Activated CD8-positive, alpha-beta memory T cell treated with anti-CD3 and anti-CD28 coated beads for 48 hours (primary cell): Measurements from ENCODE around the gene TTLL4.

ENCODE experiments used
- DNase-seq, 3 experiments: peaks; one replicate each; pipeline ENCODE4 v3.0.0-alpha.2; 2020; ENCODE audit warnings: low read depth in 2 of 3, low spot score in 2 of 3

TTLL4 gene

GRCh38 chr2:218716070-218716469 is 5.4 kb downstream of the TTLL4 start:
- DNase-seq: no peak

DNA sequence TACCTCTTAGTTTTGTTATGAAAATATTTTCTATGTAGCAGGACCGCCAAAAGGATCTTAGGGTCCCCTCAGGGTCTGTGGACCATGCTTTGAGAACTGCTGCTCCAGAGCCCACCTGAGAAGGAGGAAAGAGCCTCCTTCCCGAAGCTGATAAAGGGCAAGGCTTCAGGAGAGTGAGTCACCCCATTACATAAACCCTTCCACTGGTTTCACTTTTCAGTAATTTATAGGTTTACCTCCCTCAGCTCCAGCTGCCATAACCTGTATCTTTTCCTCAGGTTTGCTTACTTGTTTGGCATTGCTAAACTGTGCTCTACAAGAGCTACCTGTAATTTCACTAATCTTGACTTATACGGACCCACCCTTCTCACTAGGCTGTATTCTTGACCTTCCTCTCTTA is 6.6 kb downstream of the TTLL4 start:
- no peak for DNase-seq

GRCh38 chr2:218718058-218718457 is 7.4 kb downstream of the TTLL4 start:
- DNase-seq: no peak

- DNase-seq: no peak
These were observed 8.8 kb downstream of the TTLL4 start for GRCh38 chr2:218719457-218719856.

DNA sequence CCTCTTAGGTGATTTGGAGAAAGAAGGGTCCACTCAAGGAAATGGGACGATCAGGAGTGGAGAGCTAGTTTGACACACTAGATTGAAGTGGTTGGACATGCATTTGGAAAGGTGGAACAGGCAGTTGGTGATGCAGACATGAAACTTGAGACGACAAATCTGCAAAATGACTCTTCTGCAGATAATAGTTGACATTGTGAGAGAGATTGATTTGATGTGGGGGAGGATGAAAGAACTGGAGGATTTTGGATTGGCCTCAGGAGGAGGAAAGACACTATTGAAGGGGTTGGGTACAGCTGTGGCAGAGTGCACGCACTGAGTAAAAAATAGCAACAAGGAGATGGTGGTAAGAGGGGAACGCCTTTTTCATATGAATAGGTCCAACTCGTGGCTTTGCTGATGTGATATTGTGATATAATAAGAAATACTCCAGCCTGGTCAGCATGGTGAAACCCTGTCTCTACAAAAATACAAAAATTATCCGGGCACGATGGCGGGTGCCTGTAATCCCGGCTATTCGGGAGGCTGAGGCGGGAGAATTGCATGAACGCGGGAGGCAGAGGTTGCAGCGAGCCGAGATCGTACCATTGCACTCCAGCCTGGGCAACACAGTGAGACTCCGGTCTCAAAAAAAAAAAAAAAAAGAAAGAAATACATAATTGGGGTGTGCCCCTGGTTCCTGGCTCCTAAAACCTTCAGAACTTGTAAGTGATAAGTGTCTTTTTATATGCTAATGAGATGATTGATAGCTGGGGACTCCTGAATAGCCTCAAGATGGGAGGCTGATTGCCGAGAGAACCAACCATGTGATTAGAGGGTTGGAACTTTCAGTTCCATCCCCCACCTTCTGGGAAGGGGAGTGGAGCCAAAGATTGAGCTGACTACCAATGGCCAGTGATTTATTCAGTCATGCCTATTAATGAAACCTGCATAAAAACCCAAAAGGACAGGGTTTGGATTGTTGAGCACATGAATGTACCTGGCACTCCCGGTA is 9.7 kb downstream of the TTLL4 start:
- no peak for DNase-seq

GRCh38 chr2:218721488-218721887 is 10.9 kb downstream of the TTLL4 start:
- no peak for DNase-seq

DNA sequence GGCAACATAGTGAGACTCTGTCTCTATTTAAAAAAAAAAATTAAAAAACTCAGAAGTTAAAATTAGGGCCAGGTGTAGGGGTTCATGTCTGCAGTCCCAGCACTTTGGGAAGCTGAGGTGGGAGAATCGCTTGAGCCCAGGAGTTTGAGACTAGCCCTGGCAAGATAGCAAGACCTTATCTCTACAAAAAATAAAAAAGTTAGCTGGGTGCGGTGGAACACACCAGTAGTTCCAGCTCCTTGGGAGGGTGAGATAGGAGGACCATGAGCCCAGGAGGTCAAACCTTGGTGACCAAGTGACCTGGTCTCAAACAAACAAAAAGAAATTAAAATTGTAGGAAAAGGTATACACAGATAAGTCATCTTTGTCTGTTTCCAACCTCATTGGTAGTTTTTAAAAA is 11.3 kb downstream of the TTLL4 start:
- no peak for DNase-seq

GRCh38 chr2:218722419-218722818 is 11.8 kb downstream of the TTLL4 start:
- no peak for DNase-seq

DNA sequence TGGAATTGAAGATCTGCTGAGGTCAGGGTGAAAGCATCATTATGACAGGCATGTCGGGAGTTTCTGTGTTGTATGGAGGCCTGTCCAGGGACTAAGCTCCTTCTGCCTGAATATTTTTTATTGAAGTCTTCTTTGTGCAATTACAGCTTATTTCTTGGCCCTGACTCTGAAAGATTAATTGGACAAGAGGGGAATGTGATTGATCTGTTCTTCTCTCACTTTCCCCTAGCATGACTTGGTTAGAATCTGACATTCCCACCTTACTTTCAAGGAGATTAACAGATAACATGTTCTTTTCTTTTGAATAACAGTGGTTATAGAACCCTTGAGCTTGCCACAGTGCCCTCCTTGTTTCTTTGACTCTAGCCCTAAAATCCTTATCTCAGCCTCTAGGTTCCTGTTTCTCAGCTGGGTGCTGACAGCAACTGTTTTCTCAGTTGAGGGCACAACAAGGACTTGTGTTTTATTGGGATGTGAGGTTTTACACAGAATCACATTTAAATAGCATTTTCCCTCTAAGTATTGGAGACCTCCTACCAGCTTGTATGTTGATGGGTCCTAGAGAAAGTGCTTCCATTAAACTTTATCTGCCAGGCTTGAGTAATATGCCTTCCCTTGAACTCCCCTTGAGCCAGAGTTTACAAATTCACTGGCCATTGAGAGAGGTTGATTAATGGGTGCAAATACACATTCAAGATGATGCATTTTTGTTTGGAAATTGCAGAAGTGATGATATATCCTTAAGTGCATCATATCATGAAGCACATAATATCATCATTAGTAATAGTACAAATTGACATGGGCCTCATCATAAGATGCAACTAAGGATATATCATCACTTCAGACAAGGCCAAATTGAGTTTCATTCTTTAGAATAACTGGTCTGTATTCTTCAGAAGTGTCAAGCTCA is 12.5 kb downstream of the TTLL4 start:
- no peak for DNase-seq

GRCh38 chr2:218726004-218726574 is 15.5 kb downstream of the TTLL4 start:
- DNase-seq: no peak

DNA sequence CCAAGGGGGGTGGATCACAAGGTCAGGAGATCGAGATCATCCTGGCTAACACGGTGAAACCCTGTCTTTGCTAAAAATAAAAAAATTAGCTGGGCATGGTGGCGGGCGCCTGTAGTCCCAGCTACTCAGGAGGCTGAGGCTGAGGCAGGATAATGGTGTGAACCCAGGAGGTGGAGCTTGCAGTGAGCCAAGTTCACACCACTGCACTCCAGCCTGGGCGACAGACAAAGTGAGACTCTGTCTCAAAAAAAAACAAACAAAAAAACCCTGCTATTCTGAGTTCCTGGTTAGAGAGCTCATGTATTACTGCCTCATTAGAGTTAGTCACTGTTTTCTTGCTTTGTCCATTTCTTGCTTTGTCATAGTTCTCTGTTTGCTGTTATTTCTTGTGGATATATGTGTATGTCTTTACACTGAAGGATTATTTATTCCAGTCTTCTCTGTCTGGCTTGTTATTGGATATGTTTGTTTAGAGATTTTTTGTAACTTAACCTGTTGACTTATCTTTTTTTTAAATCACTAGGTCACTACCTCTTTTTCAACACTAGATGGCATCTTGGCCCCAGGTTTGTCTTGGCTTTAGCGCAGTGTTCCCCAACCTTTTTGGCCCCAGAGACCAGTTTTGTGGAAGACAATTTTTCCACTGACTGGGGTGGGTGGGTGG is 17.0 kb downstream of the TTLL4 start:
- no peak for DNase-seq

GRCh38 chr2:218729640-218730039 is 19.0 kb downstream of the TTLL4 start:
- DNase-seq: no peak

DNA sequence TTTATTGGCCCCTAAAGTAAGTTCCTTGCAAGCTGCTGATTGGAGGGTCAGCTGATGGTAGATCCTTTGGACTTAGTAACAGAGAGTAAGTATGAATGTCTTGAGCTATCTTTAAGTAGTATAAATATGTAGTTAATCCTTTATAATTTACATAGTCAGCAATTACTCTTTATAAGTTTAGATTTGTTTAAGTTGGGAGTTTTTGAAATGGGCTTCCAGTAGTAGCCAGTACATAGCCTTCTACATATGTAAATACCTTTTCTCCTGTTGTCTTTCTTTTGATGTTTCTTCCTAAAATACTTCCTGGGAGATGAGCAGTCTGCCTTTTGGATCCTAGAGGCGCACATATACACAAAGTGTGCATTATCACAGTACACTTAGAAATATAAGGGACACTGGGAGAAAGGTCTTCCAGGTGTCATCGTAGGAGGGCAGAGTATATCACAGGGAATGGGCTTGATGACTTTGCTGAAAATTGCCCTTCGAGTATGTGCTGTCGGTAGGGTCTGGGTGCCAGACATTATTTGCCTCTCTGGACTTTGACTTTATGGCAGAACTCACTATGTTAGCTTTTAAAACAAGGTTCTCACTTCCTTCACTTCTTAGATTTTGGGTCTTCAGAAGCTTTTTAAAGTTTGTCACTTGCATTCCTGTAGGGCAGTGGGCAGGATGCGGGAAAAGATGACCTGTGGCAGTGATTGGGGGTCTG is 21.6 kb downstream of the TTLL4 start:
- no peak for DNase-seq

- DNase-seq: no peak
These were observed 22.1 kb downstream of the TTLL4 start for GRCh38 chr2:218732761-218733158.

- no peak for DNase-seq
These were observed 22.8 kb downstream of the TTLL4 start for GRCh38 chr2:218733171-218734021.

DNA sequence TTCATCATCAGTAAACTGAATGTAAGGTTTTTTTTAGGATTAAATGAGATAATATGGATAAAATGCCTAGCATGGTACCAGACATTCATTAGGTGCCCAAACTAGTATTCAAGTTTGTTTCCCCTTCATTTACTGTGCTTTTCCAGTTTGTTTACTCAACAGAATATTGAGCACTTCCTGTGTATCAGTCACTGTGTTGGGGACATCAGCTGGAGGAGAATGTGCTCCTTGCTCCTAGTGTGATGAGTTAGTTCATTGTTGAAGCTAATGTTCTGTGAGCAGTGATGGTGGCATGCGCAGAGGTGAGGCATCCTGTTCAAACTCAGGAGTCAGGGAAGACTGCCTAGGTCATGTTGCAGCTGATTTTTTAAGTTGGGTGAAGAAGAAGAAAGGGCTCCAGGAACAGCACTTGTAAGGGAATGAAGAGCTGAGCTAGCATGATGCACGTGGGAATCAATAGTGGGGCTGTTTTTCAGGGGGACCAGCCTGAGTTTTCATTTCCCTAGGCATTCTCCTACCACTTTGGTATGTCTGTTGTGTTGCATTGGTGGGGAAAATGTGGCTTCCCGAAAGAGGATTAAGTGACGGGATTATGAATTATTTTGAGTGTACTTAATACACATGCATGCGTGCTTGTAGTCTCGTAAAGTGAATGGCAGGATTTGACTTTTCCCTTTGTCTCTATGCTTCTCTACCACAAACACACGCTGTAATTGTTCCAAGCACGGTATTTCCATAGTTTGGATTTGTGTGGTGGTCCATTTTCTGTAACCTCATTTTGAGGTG is 23.7 kb downstream of the TTLL4 start:
- no peak for DNase-seq

DNA sequence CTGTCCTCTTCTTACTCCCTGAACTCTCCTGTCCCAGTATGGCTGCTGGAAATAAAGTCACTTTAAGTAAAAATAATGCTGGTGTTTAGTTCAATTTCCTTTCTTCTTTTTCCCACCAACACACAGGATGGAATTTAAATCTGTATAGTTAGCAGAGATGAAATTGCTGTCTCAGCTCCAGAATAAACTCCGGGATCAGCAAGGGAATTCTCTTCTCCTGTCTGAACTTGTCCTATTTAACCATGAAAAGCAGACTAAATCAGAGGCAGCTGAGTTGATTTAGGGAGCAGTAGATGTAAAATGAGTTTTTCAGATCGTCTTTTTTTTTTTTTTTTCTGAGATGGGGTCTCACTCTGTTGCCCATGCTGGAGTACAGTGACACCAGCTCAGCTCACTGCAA is 25.9 kb downstream of the TTLL4 start:
- DNase-seq: no peak

DNA sequence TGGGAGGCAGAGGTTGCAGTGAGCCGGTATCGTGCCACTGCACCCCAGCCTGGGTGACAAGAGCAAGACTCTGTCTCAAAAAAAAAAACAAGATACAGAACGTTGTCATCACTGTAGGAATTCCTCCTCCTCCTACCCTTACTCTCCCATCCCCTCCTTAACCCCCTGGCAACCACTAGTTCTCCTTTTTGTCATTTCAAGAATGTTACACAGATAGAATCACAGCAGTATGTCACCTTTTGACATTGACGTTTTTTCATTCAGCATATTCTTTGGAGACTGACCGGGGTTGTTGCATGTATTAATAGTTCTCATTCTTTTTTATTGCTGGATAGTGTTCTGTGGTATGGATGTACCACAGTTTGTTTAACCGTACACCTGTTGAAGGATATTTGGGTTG is 32.4 kb downstream of the TTLL4 start:
- DNase-seq: no peak

DNA sequence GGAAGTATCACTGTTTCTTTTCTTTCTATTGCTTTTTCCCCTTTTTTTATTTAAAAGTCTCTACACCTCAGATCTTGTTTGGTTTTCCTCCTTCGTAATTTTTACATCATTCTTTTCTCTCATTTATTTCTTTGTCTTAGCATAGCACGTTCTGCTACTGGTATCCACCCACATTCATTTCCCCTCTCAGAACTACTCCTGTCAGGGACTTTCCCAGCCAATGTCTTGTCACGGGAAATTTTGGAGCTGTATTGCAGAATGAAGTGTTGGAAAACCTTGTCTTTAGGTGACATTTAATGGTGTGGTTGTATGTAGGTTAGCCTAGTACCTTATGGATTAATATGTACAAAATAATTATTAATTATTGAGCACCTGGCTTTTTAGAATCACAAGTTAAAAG is 34.0 kb downstream of the TTLL4 start:
- DNase-seq: no peak
